ENCODE measurements around the gene BARX2.
A peak's percentile ranks its signal among the peaks of the same experiment; 100 is the strongest.

The BARX2 gene

DNA sequence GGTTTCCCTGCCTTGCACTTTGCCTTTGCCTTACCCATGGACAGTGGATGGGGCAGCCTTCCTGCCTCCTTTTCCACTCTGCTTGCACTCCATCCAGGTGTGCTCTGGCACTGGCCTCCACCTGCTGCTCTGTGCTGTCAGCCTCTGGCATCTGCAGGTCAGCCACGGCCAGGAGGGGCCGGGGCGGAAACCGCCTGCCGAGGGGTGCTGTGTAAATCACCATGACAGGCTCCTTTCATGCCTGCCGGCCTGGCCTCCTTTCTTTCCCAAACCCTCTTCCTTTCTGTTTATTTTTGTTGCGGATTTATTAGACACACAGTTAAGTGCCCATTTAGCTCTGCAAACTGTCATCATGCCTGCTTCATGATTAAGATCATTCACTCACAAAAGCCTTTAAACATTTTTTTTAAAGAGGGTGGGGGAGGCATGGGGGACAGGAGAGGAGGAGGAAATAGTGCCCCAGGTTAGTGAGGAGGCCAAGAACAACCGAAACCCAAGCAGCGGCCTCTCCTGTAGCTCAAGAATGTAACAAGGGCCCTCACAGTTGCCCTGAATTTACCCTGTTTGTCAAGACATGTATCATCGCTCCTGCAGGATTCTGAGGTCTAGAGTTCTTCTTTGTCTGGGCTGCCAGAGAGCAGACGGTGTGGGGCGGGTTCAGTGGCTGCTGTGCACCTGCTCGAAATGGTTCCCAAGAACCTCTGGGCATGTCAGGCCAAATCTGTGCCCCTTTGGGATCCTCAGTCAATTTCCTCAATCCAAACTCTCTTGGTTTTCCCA lies 83.3 kb downstream of the BARX2 start (continued):
- TF ChIP-seq ZBTB44 (tag by site-specific recombination; IDR thresholded peaks at IDR 0.05): peak; percentile 63; the same call in 1 of the 2 replicates
- TF ChIP-seq ZNF341 (tag by site-specific recombination; IDR thresholded peaks at IDR 0.05; ENCODE audit: low read depth): no peak
- TF ChIP-seq OVOL3 (tag by site-specific recombination; IDR thresholded peaks at IDR 0.05): peak; percentile 38
- peak; percentile 79 for TF ChIP-seq ZXDB (tag by site-specific recombination; IDR thresholded peaks at IDR 0.05)
- TF ChIP-seq, protein P1, sequence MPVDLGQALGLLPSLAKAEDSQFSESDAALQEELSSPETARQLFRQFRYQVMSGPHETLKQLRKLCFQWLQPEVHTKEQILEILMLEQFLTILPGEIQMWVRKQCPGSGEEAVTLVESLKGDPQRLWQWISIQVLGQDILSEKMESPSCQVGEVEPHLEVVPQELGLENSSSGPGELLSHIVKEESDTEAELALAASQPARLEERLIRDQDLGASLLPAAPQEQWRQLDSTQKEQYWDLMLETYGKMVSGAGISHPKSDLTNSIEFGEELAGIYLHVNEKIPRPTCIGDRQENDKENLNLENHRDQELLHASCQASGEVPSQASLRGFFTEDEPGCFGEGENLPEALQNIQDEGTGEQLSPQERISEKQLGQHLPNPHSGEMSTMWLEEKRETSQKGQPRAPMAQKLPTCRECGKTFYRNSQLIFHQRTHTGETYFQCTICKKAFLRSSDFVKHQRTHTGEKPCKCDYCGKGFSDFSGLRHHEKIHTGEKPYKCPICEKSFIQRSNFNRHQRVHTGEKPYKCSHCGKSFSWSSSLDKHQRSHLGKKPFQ (tag by site-specific recombination; IDR thresholded peaks at IDR 0.05): peak; percentile 39; the same call in 1 of the 2 replicates
- TF ChIP-seq SP7 (tag by site-specific recombination; IDR thresholded peaks at IDR 0.05): peak; percentile 94
- TF ChIP-seq ZNF843 (tag by site-specific recombination; IDR thresholded peaks at IDR 0.05): peak; percentile 96
- TF ChIP-seq ZNF423 (tag by site-specific recombination; IDR thresholded peaks at IDR 0.05): no peak; the same call in 1 of the 2 replicates
- TF ChIP-seq ZNF48 (tag by site-specific recombination; IDR thresholded peaks at IDR 0.05): no peak
- 0 out of 2 replicates have a peak, but pooled peaks have one; percentile 36 for TF ChIP-seq ZNF629 (tag by site-specific recombination; IDR thresholded peaks at IDR 0.05)
- TF ChIP-seq OSR2 (tag by site-specific recombination; IDR thresholded peaks at IDR 0.05): peak; percentile 80
- TF ChIP-seq BCL11B (tag by site-specific recombination; IDR thresholded peaks at IDR 0.05; ENCODE audit: low read depth): no peak
- TF ChIP-seq IKZF3 (tag by site-specific recombination; IDR thresholded peaks at IDR 0.05): peak; percentile 72
- no peak for TF ChIP-seq ZNF701 (tag by site-specific recombination; IDR thresholded peaks at IDR 0.05)
- TF ChIP-seq ZNF76 (tag by site-specific recombination; IDR thresholded peaks at IDR 0.05; ENCODE audit: borderline replicate concordance, low read depth): no peak
- TF ChIP-seq ZBTB17 (tag by site-specific recombination; IDR thresholded peaks at IDR 0.05): peak; percentile 48; the same call in 1 of the 2 replicates
- TF ChIP-seq ZNF692 (tag by site-specific recombination; IDR thresholded peaks at IDR 0.05): 0 out of 2 replicates have a peak, but pooled peaks have one; percentile 19
- 0 out of 2 replicates have a peak, but pooled peaks have one; percentile 32 for TF ChIP-seq TRIM28 (IDR thresholded peaks at IDR 0.05; ENCODE audit: borderline replicate concordance, low read length)
- no peak for TF ChIP-seq ZNF791 (tag by site-specific recombination; IDR thresholded peaks at IDR 0.05)
- peak; percentile 100 for TF ChIP-seq TCF7L2 (IDR thresholded peaks at IDR 0.05; ENCODE audit: borderline replicate concordance, low read depth, low read length)
- TF ChIP-seq GLIS2 (tag by site-specific recombination; IDR thresholded peaks at IDR 0.05): peak; percentile 36; the same call in 1 of the 2 replicates
- peak; percentile 88 for TF ChIP-seq KLF17 (tag by site-specific recombination; IDR thresholded peaks at IDR 0.05)
- 0 out of 2 replicates have a peak, but pooled peaks have one; percentile 27 for TF ChIP-seq ZNF391 (tag by site-specific recombination; IDR thresholded peaks at IDR 0.05; ENCODE audit: borderline replicate concordance, low read depth)
- TF ChIP-seq KLF7 (tag by site-specific recombination; IDR thresholded peaks at IDR 0.05; ENCODE audit: borderline replicate concordance): peak; percentile 52; the same call in 1 of the 2 replicates
- peak; percentile 79 for TF ChIP-seq ZEB2 (tag by site-specific recombination; IDR thresholded peaks at IDR 0.05)
- TF ChIP-seq, protein P2, sequence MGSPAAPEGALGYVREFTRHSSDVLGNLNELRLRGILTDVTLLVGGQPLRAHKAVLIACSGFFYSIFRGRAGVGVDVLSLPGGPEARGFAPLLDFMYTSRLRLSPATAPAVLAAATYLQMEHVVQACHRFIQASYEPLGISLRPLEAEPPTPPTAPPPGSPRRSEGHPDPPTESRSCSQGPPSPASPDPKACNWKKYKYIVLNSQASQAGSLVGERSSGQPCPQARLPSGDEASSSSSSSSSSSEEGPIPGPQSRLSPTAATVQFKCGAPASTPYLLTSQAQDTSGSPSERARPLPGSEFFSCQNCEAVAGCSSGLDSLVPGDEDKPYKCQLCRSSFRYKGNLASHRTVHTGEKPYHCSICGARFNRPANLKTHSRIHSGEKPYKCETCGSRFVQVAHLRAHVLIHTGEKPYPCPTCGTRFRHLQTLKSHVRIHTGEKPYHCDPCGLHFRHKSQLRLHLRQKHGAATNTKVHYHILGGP (tag by site-specific recombination; IDR thresholded peaks at IDR 0.05): 0 out of 2 replicates have a peak, but pooled peaks have one; percentile 30
- no peak for TF ChIP-seq ZNF274 (IDR thresholded peaks at IDR 0.05; ENCODE audit: low read length)
- TF ChIP-seq ZNF274 (tag by site-specific recombination; IDR thresholded peaks at IDR 0.05; ENCODE audit: borderline replicate concordance): no peak
- TF ChIP-seq, protein P3, sequence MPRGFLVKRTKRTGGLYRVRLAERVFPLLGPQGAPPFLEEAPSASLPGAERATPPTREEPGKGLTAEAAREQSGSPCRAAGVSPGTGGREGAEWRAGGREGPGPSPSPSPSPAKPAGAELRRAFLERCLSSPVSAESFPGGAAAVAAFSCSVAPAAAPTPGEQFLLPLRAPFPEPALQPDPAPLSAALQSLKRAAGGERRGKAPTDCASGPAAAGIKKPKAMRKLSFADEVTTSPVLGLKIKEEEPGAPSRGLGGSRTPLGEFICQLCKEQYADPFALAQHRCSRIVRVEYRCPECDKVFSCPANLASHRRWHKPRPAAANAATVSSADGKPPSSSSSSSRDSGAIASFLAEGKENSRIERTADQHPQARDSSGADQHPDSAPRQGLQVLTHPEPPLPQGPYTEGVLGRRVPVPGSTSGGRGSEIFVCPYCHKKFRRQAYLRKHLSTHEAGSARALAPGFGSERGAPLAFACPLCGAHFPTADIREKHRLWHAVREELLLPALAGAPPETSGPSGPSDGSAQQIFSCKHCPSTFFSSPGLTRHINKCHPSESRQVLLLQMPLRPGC (tag by site-specific recombination; IDR thresholded peaks at IDR 0.05): 0 out of 2 replicates have a peak, but pooled peaks have one; percentile 55
- peak; percentile 83 for TF ChIP-seq KLF1 (tag by site-specific recombination; IDR thresholded peaks at IDR 0.05)
- peak; percentile 70 for TF ChIP-seq HOXD13 (CRISPR knock-in tag; IDR thresholded peaks at IDR 0.05; ENCODE audit: borderline replicate concordance)
- peak; percentile 39; the same call in 1 of the 2 replicates for TF ChIP-seq ZBTB8A (tag by site-specific recombination; IDR thresholded peaks at IDR 0.05)

All from HEK293 (cell line).